NB4 (cell line): ENCODE data around the gene RAB14.

Experiments
- DNase-seq: peaks from one replicate; pipeline ENCODE4 v3.0.0; 2010; ENCODE audit warnings: low read depth
- H3K4me3 ChIP-seq: one replicate; pipeline ENCODE4 v1.5.1; 2011; ENCODE audit warnings: mild to moderate bottlenecking, low read depth, low read length, moderate library complexity
- MAX ChIP-seq: IDR thresholded peaks from 2 replicates; pipeline ENCODE4 v1.6.1; 2011; ENCODE audit warnings: low read depth, low read length
- MYC ChIP-seq: IDR thresholded peaks from 2 replicates; pipeline ENCODE4 v1.6.1; 2011; ENCODE audit warnings: low read depth, low read length
- POLR2A ChIP-seq: IDR thresholded peaks from 2 replicates; pipeline ENCODE4 v1.6.1; 2011; ENCODE audit warnings: mild to moderate bottlenecking; ENCODE audit not compliant: insufficient read length; ENCODE audit errors: extremely low read depth
- TF ChIP-seq, protein P1 (sequence below): IDR thresholded peaks from one replicate; pipeline ENCODE4 v1.5.1; 2012; ENCODE audit warnings: low read depth, low read length

RAB14 gene

GRCh38 chr9:121192959-121193640, 8.6 kb downstream of the RAB14 start:
- no peak for DNase-seq
- H3K4me3 ChIP-seq: no peak overlapping the region
- TF ChIP-seq POLR2A (no peak), MAX (no peak), MYC (no peak)
- TF ChIP-seq, protein P1, sequence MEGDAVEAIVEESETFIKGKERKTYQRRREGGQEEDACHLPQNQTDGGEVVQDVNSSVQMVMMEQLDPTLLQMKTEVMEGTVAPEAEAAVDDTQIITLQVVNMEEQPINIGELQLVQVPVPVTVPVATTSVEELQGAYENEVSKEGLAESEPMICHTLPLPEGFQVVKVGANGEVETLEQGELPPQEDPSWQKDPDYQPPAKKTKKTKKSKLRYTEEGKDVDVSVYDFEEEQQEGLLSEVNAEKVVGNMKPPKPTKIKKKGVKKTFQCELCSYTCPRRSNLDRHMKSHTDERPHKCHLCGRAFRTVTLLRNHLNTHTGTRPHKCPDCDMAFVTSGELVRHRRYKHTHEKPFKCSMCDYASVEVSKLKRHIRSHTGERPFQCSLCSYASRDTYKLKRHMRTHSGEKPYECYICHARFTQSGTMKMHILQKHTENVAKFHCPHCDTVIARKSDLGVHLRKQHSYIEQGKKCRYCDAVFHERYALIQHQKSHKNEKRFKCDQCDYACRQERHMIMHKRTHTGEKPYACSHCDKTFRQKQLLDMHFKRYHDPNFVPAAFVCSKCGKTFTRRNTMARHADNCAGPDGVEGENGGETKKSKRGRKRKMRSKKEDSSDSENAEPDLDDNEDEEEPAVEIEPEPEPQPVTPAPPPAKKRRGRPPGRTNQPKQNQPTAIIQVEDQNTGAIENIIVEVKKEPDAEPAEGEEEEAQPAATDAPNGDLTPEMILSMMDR: no peak

DNA sequence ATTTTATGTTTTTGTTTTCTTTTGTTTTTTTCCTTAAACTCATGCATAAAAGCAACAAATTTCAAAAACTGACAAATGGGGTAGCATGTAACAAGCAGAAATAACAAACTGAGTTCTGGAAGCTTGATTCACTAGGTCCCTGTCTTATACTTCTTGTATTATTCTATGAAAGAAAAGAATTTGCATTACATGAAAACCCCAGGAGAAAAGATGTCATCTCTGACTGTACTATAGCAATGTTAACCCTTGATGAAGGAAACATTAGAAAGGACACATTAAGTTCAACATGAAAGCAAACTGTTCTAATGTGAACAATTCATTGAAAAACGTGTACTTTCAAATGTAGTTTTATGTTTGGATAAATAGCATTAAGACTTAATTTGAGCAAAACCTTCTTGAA, 9.2 kb downstream of the RAB14 start:
- no peak overlapping the region for H3K4me3 ChIP-seq
- DNase-seq: no peak
- TF ChIP-seq POLR2A (no peak), MAX (no peak), MYC (no peak)
- TF ChIP-seq, protein P1: no peak

GRCh38 chr9:121191235-121191634, 10.4 kb downstream of the RAB14 start:
- TF ChIP-seq POLR2A (no peak), MAX (no peak), MYC (no peak)
- TF ChIP-seq, protein P1: no peak
- no peak for DNase-seq

DNA sequence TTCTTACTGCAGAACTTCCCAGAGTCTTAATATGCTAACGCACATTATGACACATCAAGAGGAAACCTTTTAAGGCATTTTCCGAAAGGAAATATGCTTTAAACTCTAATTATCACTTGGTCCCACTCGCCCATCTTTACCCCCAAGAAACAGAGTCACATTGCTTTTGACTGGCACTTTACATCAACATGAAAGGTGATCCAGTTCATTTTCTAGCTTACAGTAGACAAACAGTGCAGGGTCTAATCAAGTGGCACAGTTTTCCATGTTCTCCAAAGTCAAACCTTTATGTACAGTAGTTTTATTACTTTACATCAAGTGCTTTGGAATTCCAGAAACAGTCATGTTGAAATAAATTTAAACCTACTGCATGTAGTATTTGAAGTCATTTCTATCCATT, 12.0 kb downstream of the RAB14 start:
- no peak for TF ChIP-seq POLR2A
- no peak for TF ChIP-seq MAX
- TF ChIP-seq, protein P1: no peak
- no peak for TF ChIP-seq MYC
- no peak overlapping the region for H3K4me3 ChIP-seq
- DNase-seq: no peak

More at GRCh38 chr9:121191235-121191634, 10.4 kb downstream of the RAB14 start:
- no peak overlapping the region for H3K4me3 ChIP-seq

GRCh38 chr9:121189006-121189405, 12.7 kb downstream of the RAB14 start:
- DNase-seq: no peak
- no peak for TF ChIP-seq MYC
- TF ChIP-seq, protein P1: no peak
- TF ChIP-seq POLR2A: no peak
- TF ChIP-seq MAX: no peak

More at GRCh38 chr9:121189006-121189405, 12.7 kb downstream of the RAB14 start:
- no peak overlapping the region for H3K4me3 ChIP-seq
